HG03039 (cell line): ENCODE measurements around the gene RNF182.
"Not testable (repeated sequence)": the region's sequence is repeated elsewhere in the genome, so short reads cannot be mapped to it uniquely, and the experiment has no call there.

Experiments used
- ATAC-seq: cut with Tn5 transposase; IDR thresholded peaks from one replicate; pipeline ENCODE4 v1.9.1; 2021; ENCODE audit warnings: mild to moderate bottlenecking, moderate library complexity; ENCODE audit not compliant: unreplicated experiment

The RNF182 gene

DNA sequence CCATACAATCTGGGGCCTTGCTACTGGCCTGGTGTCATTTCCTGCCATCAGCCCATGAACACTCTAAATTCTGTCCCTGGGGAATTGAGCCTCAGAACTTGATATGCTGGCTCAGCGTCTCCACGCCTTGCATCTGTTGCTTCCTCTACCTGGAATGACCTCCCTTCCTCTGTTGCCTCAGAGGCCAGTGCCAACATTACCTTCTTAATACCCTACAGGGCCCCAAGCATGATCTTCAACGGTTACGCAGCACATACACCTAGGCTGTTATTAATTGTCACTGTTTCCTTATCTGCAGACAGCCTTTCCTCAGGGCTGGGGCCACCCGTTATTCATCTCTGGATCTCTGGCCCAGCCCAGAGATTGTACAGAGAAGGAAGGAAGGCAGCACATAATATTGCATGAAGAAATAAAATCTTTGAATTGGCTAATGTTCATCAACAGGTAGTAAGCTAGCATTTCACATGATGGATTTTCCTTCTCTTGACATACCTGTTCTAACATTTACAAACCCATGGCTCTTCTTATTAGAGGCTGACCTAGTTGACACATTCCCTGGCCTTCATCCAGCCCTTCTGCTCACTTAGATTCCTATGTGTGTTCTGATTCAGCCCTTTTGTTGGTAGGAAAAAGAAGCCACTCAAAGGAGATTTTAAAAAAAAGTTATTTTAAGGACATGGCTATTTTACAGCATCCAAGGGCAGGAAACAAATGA is 8.4 kb upstream of the RNF182 start:
- no peak for ATAC-seq

DNA sequence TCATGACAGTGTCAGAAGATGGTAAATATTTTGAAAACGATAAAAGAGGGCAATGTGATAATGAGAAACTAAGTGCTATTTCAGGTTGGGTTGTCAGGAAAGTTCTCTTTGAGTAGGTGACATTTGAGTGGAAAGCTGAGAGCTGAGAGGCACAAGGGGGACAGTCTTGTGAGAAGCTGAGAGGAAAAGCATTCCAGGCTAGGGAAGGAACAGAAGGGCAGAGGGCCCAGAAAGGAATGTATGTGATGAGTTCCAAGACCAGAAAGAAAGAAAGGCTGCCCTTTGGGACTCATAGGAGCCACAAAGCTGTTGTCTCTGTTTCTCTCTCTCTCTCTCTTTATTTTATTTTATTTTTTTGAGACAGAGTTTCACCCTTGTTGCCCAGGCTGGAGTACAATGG is 7.6 kb upstream of the RNF182 start:
- ATAC-seq: no peak

DNA sequence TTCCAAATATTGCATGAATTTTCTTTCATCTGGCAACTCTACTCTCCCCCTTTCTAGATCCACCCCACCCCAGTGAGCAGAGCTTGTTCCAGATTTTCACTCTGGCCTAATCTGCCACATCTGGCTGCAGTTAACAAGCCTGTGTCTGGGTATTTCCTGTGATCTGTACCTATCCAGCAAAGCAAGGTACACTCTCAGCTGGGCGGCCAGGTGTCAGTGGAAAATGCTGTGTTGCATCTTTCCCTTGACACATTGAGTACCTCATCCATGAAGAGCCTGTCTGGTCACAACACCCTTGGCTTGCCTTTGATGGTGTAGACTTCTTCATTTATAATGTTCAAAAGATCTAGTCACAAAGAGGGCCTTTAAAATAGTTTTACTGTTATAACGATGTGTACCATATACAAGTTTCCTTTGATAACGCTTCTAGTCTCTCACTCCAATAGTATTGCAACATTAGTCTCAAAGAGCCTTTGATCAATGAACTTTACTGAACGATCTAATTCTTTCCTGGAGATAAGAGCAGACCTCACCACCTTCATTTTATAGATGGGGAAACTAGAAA is 6.0 kb upstream of the RNF182 start:
- ATAC-seq: no peak

DNA sequence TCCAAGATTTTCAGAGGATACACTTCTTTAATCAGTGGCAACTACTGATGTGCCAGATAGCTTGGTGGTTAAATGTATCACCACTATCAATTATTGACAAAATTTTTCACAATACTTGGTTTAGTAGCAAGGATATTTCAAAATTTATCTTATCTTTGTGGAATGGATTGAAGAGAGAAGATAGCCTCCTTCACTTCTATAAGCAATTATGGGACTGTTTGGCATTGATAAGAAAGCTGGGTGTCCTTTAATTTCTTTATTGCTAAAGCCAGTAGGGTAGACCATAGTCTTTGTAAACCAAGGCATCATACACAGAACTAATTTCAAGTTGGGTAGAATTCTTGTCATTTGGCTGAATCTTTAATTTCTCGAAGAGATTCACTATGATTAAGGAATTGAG is 4.9 kb upstream of the RNF182 start:
- no peak for ATAC-seq

DNA sequence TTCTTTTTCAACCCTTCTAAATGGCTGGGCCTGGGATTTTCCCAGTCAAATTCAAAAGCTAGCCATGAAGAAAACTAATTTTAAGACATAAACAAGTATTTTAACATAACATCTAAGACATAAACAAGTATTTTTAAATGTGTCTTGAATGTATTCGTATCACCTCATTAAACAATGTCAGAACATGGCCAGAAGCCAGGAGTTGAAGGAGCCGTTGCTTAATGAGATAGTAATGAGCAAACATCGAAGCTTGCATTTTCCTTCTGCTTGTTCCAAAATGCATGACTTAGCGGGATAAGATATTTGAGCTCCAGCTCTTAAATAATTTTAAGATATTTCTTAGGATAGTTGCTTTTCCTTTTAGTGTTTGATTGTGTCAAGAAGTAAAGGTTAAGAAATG is 4.2 kb upstream of the RNF182 start:
- ATAC-seq: no peak

DNA sequence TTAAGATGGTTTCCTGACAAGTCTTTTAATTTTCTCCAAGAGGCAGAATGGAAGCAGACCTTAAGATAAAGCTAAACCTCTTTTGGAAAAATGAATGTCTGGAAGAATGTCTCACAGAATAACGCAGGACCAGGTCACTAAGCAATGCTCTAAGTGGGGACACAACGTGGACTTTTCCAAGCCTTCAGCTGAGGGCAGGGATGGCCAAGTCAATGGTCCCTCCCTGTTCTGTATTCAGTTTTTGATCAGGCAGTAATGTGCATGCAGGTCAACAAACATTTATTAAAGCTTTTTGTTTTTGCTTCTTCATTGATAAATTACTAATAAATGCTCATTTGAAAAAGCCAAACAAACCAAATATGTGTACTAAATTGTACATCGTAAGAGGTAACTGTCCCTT is 2.0 kb upstream of the RNF182 start:
- no peak for ATAC-seq

DNA sequence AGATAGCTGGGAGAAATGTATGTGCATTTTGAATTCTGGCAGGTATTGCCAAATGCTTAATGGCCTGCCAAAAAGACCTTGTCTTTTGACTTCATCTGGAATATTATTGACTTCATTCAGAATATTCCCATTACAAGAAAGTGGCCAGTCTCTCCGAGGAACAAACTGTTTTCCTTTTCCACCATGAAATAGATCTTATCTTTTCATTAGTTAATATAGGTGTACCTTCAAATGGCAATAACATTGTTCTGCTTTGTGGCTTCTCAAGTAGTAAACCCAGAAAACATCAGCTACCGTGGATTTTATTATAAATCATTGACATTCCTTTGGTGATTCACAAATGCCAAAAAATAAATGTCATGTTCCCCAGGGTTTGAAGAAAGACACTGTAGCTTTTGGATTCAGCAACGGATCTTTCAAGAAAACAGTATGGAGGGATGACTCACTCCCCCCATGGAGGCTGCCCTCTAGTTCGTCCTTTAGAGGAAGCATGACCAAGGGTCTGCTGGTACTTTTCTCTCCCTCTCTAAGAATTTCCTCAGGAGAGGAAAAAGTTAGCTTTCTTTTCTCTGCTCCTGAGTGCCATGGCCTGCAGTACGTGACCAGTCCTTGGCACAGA is 1.1 kb upstream of the RNF182 start:
- ATAC-seq: no peak

DNA sequence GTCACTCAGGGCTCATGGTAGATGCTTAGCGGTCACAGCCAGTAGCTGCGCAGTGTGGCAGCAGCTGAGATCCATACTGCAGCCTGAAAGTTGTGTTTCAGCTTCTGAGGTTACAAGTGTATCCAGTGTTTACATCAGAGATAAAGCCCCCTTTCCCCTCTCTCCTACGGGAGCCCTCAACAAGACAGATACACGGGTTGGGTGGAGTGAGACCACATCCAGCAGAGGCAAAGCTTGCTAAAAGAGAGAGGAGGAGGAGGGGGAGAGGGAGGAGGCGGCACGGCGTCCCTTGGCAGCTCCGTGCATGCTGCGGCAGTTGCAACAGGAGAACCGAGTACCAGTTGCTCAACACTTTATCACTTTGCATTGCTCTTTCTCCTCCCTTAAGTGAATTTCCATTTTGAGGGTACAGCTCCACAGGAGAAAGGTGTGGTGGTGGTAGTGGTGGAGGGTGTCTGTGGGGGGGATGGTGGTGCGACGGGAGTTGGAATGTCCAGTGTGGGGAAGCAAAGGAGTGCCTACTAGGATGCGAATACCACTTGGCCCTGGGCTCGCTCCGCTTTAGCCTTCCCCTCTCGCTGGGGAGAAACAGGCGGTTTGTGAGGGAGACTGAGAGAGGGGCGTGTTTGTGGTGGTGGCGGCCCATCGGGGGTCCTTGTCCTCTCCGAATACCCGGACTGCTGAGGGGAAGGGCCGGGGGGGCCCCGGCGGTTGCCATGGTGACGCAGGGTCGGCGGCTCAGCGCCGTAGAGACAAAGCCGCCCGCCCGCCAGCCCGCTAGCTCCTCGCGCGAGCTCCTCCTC is 405 bp upstream of the RNF182 start:
- ATAC-seq: no peak

DNA sequence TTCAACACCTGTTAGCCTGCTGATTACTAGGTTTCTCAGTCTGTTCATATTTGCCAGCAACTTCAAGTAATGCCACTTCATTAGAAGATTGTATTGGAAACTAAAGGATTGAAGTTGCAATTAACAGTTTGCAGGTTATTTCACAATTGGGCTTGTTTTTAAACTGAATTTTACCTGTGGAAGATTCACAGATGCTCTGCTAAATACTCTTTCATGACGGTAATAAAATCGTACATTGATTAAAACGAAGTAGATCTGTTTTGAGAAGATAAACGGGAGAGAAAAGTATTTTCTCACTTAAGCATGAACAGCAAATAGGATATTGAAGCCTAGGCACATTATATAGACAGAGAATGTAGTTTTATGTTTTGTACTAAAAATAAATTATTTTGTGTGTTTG is 1.6 kb downstream of the RNF182 start:
- no peak for ATAC-seq

DNA sequence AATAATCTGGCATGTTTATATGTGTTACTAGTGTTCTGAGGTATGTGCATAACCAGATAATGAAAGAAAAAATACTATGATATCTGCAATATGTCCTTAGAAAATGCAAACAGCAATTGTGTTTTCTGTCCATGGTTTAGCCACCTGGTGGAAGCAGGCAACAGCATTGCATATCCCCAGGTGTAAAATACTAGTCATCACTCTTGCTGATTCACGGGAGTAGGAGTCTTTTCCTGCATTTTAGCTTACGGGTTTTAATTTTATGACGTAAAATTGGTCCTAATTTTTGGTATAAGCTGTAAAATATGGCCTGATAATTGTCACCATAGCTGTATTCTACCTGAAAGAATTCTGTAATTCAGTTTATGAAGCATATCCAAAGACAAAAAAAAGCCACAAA is 2.5 kb downstream of the RNF182 start:
- no peak for ATAC-seq

DNA sequence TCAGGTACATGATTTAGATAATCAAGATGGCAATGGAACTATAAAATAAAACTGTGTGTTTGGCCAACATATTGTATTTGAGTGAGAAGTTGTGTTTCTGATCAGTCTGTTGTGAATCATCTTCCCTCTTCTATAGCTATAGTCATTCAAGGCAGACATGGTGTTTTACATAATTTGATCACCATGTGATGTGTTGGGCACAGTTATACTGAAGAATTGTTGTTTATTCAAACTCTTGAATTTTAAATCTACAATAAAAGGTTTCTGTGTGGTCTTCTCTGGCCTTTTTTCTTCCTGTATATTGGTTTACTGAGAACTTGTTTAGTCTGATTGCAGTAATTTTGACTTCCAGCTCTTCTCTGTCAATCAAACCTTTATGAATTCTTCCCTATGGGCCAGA is 4.4 kb downstream of the RNF182 start:
- no peak for ATAC-seq

DNA sequence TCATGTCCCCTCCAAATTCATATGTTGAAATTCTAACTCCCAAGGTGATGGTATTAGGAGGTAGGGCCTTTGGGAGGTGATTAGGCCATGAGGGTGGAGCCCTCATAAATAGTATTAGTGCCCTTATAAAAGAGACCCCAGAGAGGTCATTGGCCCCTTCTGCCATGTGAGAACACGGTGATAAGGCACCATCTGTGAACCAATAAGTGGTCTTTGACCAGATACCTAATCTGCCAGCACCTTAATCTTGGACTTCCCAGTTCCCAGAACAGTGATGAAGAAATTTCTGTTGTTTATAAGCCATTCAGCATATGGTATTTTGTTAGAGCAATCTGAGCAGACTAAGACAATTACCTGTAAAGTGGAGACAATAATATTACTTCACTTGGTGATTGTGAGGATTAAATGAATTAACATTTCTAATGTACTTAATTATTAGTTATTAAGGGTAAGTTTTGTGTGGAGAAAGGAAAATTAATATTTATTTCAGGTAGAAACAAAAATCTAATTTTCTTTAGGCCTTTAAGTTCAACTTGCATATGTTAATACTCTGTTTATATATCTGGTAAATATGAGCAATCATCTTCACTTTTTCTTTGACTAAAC is 7.1 kb downstream of the RNF182 start:
- ATAC-seq: no peak

DNA sequence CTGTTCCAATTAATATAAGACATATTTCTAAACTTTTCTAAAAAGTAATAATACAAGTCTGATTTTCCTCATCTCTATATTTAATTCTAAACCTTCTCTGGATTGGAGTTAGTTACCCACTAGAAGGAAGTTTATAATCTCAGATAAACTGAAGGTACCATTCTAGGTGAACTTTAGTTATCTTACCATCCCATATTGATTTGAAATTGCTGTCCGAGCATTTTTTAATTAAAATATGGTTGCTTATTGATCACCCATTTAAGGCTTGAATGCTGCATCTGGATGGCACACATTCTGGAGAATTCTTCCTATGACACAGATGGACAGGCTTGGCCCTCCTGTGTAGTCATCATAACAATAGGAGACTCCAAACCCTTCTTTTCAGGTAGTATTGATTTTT is 8.0 kb downstream of the RNF182 start:
- ATAC-seq: no peak

DNA sequence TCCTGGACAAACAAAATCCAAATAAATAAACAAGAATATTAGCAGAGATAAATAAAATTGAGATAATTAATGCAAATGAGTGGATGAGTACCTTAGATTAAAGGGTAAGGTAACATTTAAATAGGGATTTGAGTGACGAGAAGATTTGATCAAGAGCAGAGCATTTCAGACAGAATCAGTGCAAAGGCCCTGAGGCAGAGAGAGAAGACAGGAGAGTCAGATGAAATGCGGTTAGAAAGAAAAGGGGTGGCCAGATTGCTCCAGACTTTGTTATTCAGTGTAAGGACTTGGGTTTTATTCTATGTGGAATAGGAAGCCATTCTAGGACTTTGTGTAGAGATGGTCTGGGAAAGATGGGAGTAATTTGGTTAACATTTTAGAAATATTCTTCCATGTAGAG is 10.0 kb downstream of the RNF182 start:
- no peak for ATAC-seq

DNA sequence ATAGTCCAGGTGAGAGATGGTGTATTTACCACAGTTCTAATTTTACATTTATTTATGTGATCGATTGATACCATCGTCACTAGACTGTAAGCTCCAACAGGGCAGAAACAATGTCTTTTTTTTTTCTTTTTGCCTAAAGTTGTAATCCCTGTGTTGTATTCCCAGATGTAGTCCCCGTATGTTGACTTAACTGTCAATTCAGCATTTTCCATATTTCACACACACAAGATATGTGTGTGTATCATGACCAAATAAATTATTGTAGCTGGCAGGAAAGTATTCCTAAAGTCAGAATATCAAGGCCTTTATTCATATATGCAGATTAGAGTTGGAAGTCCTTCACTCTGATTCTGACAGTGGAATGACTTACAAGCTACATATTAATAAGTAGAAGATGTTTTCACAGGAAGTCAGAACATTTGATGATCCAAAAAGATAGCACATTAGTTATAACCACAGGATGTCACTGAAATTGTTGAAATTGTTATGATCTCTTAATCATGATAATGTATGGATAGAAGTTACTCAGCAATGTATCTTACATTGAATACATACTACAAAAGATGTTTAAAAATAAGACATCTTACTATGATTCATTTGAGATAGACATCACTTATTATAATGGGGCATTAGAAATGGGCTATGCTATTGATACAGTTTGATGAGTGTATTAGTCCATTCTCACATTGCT is 10.6 kb downstream of the RNF182 start:
- ATAC-seq: no peak

DNA sequence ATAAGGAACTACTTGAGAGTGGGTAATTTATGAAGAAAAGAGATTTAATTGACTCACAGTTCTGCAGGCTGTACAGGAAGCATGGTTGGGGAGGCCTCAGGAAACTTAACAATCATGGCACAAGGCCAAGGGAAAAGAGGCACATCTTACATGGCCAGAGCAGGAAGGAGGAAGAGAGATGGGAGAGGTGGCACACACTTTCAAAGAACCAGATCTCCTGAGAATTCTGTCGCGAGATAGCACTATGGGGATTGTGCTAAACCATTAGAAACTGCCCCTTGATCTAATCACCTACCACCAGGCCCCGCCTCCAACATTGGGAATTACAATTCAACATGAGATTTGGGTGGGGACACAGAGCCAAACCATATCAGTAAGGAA is 11.1 kb downstream of the RNF182 start:
- not testable (repeated sequence) for ATAC-seq

DNA sequence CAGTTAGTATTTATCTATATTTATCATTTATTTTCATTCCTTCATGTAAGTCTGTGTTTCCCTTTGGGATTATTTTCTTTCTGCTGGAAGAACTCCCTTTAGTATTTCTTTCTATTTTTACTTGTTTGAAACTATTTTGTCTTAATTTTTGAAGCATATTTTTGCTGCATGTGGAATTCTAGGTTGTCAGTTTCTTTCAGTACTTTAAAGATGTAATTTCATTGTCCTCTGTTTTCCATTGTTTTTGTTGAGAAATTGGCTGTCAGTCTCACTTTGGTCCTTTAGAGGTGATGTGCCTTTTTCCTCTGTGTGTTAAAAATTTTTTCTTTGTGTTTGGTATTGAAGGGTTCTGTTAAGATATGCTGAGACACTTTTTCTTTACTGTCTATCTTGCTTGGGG is 17.1 kb downstream of the RNF182 start:
- ATAC-seq: no peak

DNA sequence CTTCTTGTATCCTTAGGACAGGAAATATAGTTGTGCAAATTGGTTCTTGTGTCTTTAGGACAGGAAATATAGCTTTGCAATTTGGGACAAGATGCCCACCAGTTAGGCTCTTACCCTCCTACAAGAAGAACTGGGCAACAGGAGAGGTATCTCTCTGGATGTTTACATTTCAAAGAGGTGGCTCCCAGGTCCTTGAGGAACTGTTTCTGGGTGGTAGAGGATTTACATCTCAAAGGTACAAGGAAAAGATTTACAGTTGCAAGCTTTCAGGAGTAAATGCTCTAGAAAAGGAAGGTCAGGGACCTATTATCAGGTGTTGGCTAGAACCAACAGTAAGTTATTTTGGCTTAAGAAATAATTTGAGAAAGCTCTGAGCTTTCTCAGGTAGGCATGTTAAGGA is 19.2 kb downstream of the RNF182 start:
- no peak for ATAC-seq

DNA sequence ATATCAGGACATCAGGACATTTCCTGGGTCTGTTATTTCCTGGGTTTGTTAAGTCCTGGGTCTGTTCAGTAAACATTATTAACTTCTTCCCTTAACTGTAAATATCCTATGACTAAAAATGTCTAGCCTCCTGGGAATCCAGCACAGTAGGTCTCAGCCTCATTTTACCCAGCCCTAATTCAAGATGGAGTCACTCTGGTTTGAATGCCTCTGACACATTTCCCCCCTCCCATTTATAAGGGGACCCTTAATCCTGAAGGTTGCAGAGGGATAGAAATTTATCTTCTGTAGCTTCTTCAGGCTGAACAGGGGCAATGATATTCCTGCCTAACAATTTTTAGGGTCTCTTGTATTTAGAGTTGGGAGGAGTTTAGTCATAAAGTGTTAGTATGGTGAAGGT is 21.8 kb downstream of the RNF182 start:
- no peak for ATAC-seq

DNA sequence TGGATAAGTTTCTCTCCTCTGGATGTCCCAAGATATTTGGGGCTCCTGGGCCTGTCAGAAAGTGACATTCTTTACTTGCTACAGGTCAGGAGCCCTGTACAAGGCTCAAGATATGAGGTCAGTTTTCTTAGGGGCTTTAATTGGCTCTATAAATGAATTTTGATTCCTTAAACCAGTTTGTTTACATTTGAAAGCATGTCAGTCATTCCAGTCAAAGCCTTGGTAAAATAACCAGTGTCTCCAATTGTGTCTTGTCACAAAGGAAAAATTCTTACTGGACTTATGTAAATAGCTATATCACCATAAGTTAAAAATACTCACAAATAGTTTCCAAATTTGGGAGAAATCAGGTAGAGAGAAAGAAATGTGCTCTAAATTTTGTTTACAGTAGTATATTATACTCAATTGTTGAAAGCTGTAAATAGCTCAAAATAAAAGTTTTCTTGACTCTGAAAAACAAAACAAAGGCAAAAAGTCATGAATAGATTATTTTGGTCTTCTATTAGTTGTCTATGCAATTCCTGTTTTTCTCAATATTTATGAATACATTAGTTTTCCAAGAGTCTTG is 22.9 kb downstream of the RNF182 start:
- no peak for ATAC-seq

DNA sequence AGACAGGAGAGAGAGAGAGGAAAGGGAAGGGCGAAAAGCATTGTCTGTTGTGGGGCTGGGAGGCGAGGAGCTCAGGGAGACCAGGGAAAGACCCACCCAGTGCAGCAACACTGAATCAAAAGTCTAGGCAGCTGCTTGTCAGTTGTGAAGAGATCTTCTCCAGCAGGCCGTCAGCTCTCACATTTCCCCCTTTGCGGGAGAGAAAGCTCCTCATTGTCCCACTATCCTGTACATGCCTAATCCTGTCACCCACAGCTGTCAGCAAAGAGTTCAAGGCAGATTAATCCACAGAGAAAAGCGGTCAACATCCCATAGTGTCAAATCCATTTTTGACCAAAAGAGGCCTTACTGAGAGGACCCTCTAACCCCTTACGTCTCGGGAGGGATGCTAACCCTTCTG is 27.3 kb downstream of the RNF182 start:
- no peak for ATAC-seq
